ENCODE results near the gene ZFR.
"Not testable (repeated sequence)": the region's sequence is repeated elsewhere in the genome, so short reads cannot be mapped to it uniquely, and the experiment has no call there.

Gene ZFR

DNA sequence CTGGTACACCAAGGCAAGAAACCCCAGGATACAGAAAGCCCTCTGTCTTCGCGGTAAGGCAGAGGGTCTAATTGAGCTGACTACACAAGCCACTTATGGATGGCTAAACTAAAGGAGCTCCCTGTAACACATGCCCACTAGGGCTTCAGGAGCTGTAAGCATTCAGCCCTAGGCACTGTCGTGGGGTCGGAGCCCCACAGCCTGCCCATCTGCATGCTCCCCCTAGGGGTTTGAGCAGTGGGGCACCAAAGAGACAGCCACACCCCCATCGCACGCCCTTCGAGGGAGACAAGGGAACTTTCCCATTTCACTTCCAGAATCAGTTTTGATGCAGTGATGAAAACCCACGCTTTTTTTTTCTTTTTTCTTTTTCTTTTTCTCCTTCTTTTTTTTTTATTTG is 120.8 kb downstream of the ZFR start:
- Mint-ChIP-seq H3K27ac (no peak overlapping the region), H3K27me3 (no peaks in the 10 kb centered on the region), H3K4me1 (peaks cover 2 to 5% of the 10 kb centered on the region in 2 donors), H3K36me3 (peaks cover 5% of the 10 kb centered on the region in 2 donors), H3K4me3 (no peak overlapping the region), H3K9me3 (peaks cover 6% of the 10 kb centered on the region in 2 donors)
- no peak for DNase-seq
- no peak for ATAC-seq (replicated peaks)

DNA sequence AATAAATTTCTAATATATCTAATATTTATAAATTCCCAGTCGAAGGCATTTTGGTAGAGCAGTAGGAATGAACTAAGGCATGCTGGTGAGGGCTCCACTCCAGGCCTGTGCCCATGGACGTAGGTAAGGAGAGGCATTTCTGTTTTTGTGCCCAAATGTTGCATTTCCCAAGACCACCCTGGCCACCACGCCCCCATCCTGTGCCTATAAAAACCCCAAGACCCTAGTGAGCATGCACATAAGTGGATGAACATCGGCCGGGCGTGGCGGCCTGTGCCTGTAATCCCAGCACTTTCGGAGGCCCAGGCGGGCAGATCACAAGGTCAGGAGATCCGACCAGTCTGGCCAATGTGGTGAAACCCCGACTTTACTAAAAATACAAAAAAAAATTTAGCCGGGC is 121.7 kb downstream of the ZFR start:
- Mint-ChIP-seq H3K36me3 (peaks cover 5% of the 10 kb centered on the region in 2 donors), H3K9me3 (peaks cover 6% of the 10 kb centered on the region in 2 donors), H3K4me1 (peaks cover 2 to 5% of the 10 kb centered on the region in 2 donors), H3K27me3 (no peaks in the 10 kb centered on the region), H3K27ac (no peak overlapping the region), H3K4me3 (no peak overlapping the region)
- ATAC-seq (replicated peaks) (no peak), DNase-seq (no peak)

DNA sequence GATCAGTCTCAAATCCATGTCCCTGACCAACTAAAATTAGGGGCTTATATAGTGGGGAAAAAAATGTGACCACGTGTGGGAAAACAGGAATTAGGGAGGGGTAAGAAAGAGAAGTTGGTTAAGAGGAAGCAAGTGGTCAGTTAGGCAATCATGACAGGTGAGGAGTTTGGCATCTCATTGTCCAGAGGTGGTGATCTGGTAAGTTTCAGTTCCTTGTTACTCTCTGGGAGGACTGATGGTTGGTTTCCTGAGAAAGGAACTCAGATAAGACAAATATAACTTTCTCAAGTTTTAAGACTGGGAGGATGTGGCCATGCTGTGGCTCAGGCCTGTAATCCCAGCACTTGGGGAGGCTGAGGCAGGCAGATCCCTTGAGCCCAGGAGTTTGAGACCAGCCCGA is 122.8 kb downstream of the ZFR start:
- not testable (repeated sequence) for H3K9me3 Mint-ChIP-seq
- peak overlapping the region; percentile 66 for H3K27ac Mint-ChIP-seq

DNA sequence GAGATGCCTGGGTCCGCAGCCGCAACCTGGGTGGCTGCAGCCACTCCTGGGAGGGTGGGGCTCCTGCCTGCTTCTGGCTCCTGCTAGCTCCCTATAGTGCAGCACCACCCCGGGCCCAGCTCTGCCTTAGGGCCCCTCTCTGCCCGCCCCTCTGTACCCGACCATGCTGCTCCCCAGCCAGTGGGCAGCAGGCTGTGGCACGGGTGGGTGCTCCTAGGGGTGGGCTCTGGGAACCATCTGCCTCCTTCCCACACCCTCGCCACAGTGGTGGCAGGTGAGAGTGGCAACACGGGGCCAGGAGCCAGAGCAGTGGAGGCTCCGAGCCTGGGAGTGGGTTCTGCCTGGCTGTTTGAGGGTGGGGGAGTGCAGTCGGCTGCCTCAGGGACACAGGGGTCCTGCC is 124.0 kb downstream of the ZFR start:
- H3K27ac Mint-ChIP-seq, result no peak overlapping the region
- H3K4me3 Mint-ChIP-seq, result no peak overlapping the region
- H3K4me1 Mint-ChIP-seq, result peaks cover 2 to 5% of the 10 kb centered on the region in 2 donors
- no peaks in the 10 kb centered on the region for H3K27me3 Mint-ChIP-seq
- ATAC-seq (replicated peaks), result no peak
- peaks cover 6% of the 10 kb centered on the region in 2 donors for H3K9me3 Mint-ChIP-seq
- no peak for DNase-seq
- peaks cover 5% of the 10 kb centered on the region in 2 donors for H3K36me3 Mint-ChIP-seq

More for the DNA sequence above, 122.8 kb downstream of the ZFR start:
- peak in 1 of 2 donors; percentile 47 for ATAC-seq (replicated peaks)
- H3K36me3 Mint-ChIP-seq, H3K4me1 Mint-ChIP-seq, H3K27me3 Mint-ChIP-seq, DNase-seq, H3K4me3 Mint-ChIP-seq: not testable (repeated sequence)

DNA sequence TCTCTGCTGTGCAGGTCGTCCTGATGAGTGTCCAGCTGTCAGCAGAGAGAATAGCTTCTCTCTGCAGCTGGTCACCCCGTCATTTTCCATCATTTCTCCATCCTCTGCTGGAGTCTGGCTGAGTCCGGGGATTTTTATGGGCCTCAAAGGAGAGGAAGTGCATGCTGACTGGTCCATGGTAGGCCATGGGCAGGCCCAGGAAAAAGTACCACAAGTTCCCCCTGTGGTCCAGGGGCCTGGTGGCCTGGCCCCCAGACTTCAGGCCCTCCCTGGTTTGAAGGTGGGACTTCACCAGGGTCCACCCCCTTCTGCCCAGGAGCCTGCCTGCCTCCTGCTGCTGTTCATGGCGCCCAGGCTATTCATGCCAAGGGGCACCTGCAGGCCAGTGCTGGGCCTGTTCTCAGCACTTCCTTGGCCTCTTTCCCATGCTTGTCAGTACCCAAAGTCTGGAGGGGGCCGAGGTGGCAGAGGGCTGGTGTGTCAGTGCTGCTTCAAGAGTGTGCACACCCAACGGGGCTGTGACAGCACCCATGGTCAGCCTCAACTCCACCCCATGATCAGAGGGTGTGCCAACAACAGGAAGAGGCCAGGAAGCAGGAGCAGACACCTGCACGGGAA is 124.5 kb downstream of the ZFR start:
- H3K27ac Mint-ChIP-seq, result no peak overlapping the region
- H3K4me1 Mint-ChIP-seq, result peaks cover 2 to 5% of the 10 kb centered on the region in 2 donors
- H3K4me3 Mint-ChIP-seq, result no peak overlapping the region
- ATAC-seq (replicated peaks) (no peak), DNase-seq (no peak)
- no peaks in the 10 kb centered on the region for H3K27me3 Mint-ChIP-seq
- H3K36me3 Mint-ChIP-seq, result peaks cover 5 to 7% of the 10 kb centered on the region in 2 donors
- peaks cover 6% of the 10 kb centered on the region in 2 donors for H3K9me3 Mint-ChIP-seq

DNA sequence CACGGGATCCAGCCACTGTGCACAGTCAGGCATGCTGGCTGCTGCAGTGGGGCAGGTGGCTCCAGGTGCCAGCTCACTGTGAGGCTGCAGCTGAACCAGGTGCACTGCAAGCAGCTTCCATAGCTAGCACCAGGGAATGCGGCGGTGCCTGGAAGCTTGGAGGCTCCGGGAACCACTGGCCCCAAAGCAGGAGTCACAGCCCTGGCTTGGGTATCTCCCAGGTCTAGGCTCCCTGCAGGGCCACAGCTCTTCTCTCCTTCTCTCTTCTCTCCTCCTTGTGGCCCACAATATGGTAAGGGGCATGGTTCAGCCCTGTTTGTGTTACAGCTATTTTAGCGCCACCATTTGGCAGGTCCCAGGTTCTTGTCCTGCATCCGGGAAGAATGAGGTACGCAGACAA is 125.1 kb downstream of the ZFR start:
- Mint-ChIP-seq H3K9me3 (peaks cover 6% of the 10 kb centered on the region in 2 donors), H3K4me3 (no peak overlapping the region), H3K4me1 (peaks cover 2 to 5% of the 10 kb centered on the region in 2 donors), H3K27ac (no peak overlapping the region), H3K27me3 (no peaks in the 10 kb centered on the region), H3K36me3 (peaks cover 5 to 7% of the 10 kb centered on the region in 2 donors)
- DNase-seq (no peak), ATAC-seq (replicated peaks) (no peak)

DNA sequence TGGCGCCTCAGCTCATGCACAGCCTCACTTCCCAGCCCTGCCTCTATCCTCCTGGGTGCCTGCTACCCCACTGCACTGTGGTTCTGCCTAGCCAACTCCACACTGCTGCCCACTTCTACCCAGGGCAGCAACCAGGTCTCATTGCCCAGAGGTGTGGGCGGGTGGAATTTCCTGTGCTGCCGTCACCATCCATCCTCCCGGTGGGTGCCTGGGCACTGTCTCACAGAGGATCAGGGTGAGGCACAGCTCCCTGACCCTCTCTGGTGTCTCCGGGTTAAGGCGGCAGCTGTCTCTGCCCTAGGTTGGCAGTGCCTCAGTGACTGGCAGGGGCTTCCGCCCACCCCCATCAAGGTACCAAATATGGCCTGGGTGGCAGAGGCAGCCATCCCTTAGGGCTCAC is 127.5 kb downstream of the ZFR start:
- H3K36me3 Mint-ChIP-seq, result peaks cover 5 to 7% of the 10 kb centered on the region in 2 donors
- peaks cover 6% of the 10 kb centered on the region in 2 donors for H3K9me3 Mint-ChIP-seq
- DNase-seq (no peak), ATAC-seq (replicated peaks) (no peak)
- peaks cover 3 to 7% of the 10 kb centered on the region in 2 donors for H3K4me1 Mint-ChIP-seq
- H3K4me3 Mint-ChIP-seq, result no peak overlapping the region
- peak overlapping the region; percentile 42 for H3K27ac Mint-ChIP-seq
- H3K27me3 Mint-ChIP-seq, result no peaks in the 10 kb centered on the region

DNA sequence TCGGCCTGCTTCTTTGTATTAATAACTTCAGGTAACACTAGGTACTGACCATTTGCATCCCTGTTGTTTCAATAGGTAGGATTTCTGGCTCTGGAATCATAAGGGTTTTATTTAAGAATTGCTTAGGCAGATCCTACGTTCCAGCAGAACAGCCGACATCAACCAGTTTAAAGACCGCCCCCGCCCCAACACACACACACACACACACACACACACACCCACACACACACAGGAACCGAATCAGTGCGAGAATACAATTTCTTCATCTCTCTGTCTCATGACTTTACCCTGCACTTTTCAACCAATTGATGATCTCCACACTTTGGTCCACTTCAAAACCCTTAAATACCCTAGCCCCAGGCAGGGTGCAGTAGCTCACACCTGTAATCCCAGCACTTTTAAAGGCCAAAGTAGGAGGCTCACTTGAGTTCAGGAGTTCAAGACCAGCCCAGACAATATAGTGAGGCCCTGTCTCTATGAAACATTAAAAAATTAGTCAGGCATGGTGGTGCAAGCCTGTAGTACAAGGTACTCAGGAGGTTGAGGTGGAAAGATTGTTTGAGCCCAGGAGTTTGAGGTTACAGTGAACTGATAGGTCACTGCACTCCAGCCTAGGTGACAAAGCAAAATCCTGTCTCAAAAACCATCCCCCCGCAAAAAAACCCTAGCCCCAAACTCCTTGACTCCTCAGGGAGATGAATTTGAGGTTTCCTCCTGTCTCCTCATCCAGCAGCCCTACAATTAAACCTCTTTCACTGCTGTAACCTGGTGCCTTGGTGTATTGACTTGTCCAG is 129.1 kb downstream of the ZFR start:
- Mint-ChIP-seq H3K9me3 (peaks cover 0 to under 1% of the 10 kb centered on the region in 2 donors), H3K4me1 (peaks cover 10 to 18% of the 10 kb centered on the region in 2 donors), H3K36me3 (peaks cover 2 to 8% of the 10 kb centered on the region in 2 donors), H3K4me3 (no peak overlapping the region), H3K27me3 (no peaks in the 10 kb centered on the region), H3K27ac (no peak overlapping the region)
- DNase-seq (no peak), ATAC-seq (replicated peaks) (no peak)

DNA sequence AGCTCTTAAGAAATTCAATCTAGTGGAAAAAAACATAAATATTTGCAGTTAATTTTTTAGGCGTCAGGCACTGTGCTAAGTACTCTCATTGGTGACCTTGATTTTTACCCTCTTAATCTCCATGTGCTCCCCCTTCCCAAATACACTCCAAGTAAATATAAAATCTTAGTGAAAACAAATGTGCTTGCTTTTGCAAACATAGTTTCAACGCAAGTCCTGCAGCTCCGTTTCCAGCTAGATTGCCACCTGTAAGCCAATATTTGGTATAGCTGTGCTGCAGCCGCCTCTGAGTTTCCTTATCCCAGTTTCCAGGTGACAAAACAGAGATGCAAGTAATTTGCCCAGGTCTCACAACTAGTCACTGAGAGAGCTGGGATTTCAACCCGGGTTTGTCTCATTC is 129.9 kb downstream of the ZFR start:
- ATAC-seq (replicated peaks) (no peak), DNase-seq (no peak)
- H3K4me1 Mint-ChIP-seq, result peaks cover 17 to 26% of the 10 kb centered on the region in 2 donors
- H3K9me3 Mint-ChIP-seq, result peaks cover 0 to 1% of the 10 kb centered on the region in 2 donors
- no peaks in the 10 kb centered on the region for H3K27me3 Mint-ChIP-seq
- peaks cover 9 to 13% of the 10 kb centered on the region in 2 donors for H3K36me3 Mint-ChIP-seq
- peak overlapping the region in 1 of 2 donors; percentile 21 for H3K4me3 Mint-ChIP-seq
- H3K27ac Mint-ChIP-seq, result no peak overlapping the region

DNA sequence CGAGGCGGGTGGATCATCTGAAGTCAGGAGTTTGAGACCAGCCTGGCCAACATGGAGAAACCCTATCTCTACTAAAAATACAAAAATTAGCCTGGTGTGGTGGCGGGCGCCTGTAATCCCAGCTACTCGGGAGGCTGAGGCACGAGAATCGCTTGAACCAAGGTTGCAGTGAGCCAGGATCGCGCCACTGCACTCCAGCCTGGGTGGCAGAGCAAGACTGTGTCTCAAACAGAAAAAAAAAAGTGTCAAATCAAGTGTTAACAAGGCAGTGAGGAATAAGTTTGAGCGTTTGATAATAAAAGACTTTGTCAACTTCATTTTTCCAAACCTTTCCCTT is 130.4 kb downstream of the ZFR start:
- ATAC-seq (replicated peaks); DNase-seq; H3K27ac Mint-ChIP-seq; H3K27me3 Mint-ChIP-seq; H3K9me3 Mint-ChIP-seq: not testable (repeated sequence)
- H3K36me3 Mint-ChIP-seq, result peaks cover 9 to 17% of the 10 kb centered on the region in 2 donors
- peaks cover 21 to 31% of the 10 kb centered on the region in 2 donors for H3K4me1 Mint-ChIP-seq
- H3K4me3 Mint-ChIP-seq, result peak overlapping the region in 1 of 2 donors; percentile 43

DNA sequence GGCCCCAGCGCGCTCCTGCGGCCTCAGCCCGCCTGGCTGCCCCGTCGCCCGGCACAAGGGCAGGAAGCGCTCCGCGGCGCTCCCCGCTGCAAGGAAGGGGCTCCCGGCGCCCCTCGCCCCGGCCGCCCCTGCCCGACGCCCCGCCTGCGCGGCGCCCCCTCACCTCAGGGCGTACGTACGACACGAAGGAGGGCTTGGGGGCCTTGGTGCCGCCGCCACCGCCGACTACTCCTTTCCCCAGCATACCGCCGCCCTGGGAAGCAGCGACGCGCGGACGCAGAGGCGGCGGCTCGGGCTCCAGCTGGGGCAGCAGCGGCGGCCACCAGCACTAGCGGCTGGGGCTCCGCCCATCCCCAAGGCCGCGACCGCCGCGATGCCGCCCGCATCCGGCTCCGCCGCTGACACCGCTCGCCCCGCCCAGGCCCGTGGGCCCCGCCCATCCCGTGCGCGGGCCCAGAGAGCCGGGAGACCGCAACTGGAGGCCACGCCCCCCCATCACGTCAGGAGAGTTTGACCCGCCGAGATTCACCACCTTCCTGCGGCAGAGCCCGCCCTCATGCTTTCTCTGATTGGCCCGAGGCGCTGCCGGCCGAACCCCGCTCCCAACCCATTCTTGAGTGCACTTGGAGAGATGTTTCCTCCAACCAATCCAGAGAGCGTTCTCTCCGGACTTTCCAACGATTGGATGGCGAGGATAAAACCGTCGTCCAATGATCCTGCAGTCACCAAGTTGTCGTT is 131.8 kb downstream of the ZFR start, which contains the start of gene MTMR12:
Gene MTMR12 (minus strand): TSS at position 345 of the 738 bp plus-strand sequence. CDS start 101 bp downstream, at position 244.
- Mint-ChIP-seq H3K9me3 (peaks cover 0 to 1% of the 10 kb centered on the region in 2 donors), H3K4me1 (peaks cover 27 to 45% of the 10 kb centered on the region in 2 donors)

DNA sequence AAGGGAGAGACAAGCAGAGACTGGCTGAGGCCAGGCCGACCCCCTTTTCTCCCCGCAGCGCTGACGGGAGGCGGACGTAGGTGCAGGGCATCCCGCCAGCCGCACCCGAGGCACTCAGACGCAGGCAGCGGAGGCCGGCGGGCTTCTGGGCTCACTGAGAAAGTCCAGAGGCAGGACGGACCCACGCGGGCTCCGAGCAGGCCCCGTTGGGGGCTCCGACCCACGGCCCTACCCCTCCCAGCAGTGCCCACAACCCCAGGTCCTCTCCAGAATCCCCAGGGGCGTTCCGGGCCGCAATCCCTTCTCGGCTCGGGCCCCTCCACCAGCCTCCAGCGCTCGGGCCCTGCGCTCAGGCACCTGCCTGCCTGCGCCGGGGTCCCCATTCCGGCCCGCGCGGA is 132.3 kb downstream of the ZFR start:
- Mint-ChIP-seq H3K36me3 (peaks cover 14 to 34% of the 10 kb centered on the region in 2 donors), H3K4me1 (peaks cover 27 to 45% of the 10 kb centered on the region in 2 donors), H3K4me3 (peak overlapping the region; percentile 87 to 95), H3K27ac (peak overlapping the region; percentile 88), H3K27me3 (no peaks in the 10 kb centered on the region), H3K9me3 (peaks cover 0 to 1% of the 10 kb centered on the region in 2 donors)
- ATAC-seq (replicated peaks) (peak; percentile 31 to 38), DNase-seq (peak; percentile 50)

More for the DNA sequence above, 131.8 kb downstream of the ZFR start, which contains the start of gene MTMR12:
- Mint-ChIP-seq H3K27me3 (no peaks in the 10 kb centered on the region), H3K36me3 (peaks cover 14 to 30% of the 10 kb centered on the region in 2 donors), H3K4me3 (peak within 1 kb of the TSS; percentile 88 to 95), H3K27ac (peak within 1 kb of the TSS; percentile 93)
- DNase-seq (peak; percentile 99), ATAC-seq (replicated peaks) (peak; percentile 91 to 92)

DNA sequence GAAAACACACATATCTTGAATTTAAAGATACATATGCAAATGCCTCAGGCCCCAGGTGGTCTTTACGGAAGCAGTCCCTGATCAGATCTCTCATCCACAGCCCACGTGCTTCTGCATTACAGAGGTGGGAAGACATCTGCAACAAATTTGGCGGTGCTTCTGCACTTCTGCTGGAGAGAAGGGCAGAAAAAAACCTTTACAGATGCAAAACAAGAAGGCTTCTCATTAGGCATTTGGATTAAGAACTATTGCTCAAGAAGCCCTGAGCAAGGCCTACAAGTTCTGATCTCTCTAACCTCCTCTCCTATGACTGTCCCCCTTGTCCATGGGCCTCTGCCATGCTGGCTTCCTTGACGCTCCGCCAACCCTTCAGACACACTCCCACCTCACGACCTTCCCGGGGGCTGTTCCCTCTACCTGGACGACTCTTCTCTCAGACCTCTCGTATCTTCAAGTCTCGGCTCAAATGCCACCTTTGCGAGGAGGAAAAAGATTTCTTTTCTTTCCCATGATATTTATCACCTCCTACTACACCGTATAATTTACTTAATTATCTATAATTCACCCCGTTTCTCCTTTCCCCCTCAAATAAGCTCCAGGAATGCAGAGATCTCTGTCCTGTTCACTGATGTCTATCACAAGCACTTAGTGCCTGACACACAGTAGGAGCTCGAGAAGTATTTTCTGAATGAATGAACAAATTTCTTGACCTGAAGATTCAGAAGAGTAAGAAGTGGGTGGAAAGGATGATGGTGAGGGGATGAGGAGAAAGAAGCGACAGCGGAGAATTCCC is 132.9 kb downstream of the ZFR start:
- peak overlapping the region; percentile 87 to 95 for H3K4me3 Mint-ChIP-seq
- no peaks in the 10 kb centered on the region for H3K27me3 Mint-ChIP-seq
- ATAC-seq (replicated peaks), result no peak
- H3K4me1 Mint-ChIP-seq, result peaks cover 27 to 47% of the 10 kb centered on the region in 2 donors
- H3K36me3 Mint-ChIP-seq, result peaks cover 14 to 34% of the 10 kb centered on the region in 2 donors
- H3K9me3 Mint-ChIP-seq, result peaks cover 0 to 1% of the 10 kb centered on the region in 2 donors
- no peak for DNase-seq
- peak overlapping the region; percentile 88 for H3K27ac Mint-ChIP-seq

Measured in stimulated activated naive B cell treated with anti-CD40 and anti-IgM and Interleukin-4, amounts not matched to agents 10 μg/mL and 1 μg/mL and 100 μg/mL, for 72 hours (primary cell).